Inflammatory macrophage treated with lipopolysaccharide for 4 hours (primary cell): ENCODE data around the gene NEDD9.

Source experiments
- DNase-seq: peaks from one replicate; pipeline ENCODE4 v3.0.0-alpha.2; 2020

NEDD9 gene

GRCh38 chr6:11260249-11261038, 28.0 kb upstream of the NEDD9 start:
- no peak for DNase-seq

GRCh38 chr6:11258260-11259237, 26.1 kb upstream of the NEDD9 start:
- no peak for DNase-seq

- DNase-seq: no peak
These were observed 23.1 kb upstream of the NEDD9 start for GRCh38 chr6:11255610-11256009.

- DNase-seq: no peak
These were observed 21.1 kb upstream of the NEDD9 start for GRCh38 chr6:11253594-11253993.

GRCh38 chr6:11251553-11252360, 19.3 kb upstream of the NEDD9 start:
- no peak for DNase-seq

GRCh38 chr6:11250108-11250507, 17.6 kb upstream of the NEDD9 start:
- no peak for DNase-seq

GRCh38 chr6:11248974-11249761, 16.7 kb upstream of the NEDD9 start:
- peak; percentile 14 for DNase-seq

- DNase-seq: no peak
These were observed 14.3 kb upstream of the NEDD9 start for GRCh38 chr6:11246722-11247121.

- no peak for DNase-seq
These were observed 13.2 kb upstream of the NEDD9 start for GRCh38 chr6:11245381-11246256.

- peak; percentile 6 for DNase-seq
These were observed 12.1 kb upstream of the NEDD9 start for GRCh38 chr6:11244387-11245126.

- no peak for DNase-seq
These were observed 11.4 kb upstream of the NEDD9 start for GRCh38 chr6:11243861-11244260.

GRCh38 chr6:11242711-11243110, 10.2 kb upstream of the NEDD9 start:
- no peak for DNase-seq

- no peak for DNase-seq
These were observed 9.3 kb upstream of the NEDD9 start for GRCh38 chr6:11241793-11242201.

- DNase-seq: no peak
These were observed 8.8 kb upstream of the NEDD9 start for GRCh38 chr6:11241154-11241792.

GRCh38 chr6:11237956-11238355, 5.5 kb upstream of the NEDD9 start:
- DNase-seq: no peak

- no peak for DNase-seq
These were observed 5.0 kb upstream of the NEDD9 start for GRCh38 chr6:11237428-11237827.

GRCh38 chr6:11236915-11237314, 4.4 kb upstream of the NEDD9 start:
- no peak for DNase-seq

- DNase-seq: peak; percentile 55
These were observed 3.7 kb upstream of the NEDD9 start for GRCh38 chr6:11236076-11236750.

GRCh38 chr6:11235062-11235461, 2.6 kb upstream of the NEDD9 start:
- no peak for DNase-seq
